GM12801 (cell line): Measurements from ENCODE around the gene FOXP1.

Source experiments
- TF ChIP-seq, protein P1 (sequence below): IDR thresholded peaks from one replicate; pipeline ENCODE4 v1.5.1; 2011; ENCODE audit warnings: control low read depth; ENCODE audit not compliant: insufficient read length; ENCODE audit errors: extremely low read depth

The FOXP1 gene

DNA sequence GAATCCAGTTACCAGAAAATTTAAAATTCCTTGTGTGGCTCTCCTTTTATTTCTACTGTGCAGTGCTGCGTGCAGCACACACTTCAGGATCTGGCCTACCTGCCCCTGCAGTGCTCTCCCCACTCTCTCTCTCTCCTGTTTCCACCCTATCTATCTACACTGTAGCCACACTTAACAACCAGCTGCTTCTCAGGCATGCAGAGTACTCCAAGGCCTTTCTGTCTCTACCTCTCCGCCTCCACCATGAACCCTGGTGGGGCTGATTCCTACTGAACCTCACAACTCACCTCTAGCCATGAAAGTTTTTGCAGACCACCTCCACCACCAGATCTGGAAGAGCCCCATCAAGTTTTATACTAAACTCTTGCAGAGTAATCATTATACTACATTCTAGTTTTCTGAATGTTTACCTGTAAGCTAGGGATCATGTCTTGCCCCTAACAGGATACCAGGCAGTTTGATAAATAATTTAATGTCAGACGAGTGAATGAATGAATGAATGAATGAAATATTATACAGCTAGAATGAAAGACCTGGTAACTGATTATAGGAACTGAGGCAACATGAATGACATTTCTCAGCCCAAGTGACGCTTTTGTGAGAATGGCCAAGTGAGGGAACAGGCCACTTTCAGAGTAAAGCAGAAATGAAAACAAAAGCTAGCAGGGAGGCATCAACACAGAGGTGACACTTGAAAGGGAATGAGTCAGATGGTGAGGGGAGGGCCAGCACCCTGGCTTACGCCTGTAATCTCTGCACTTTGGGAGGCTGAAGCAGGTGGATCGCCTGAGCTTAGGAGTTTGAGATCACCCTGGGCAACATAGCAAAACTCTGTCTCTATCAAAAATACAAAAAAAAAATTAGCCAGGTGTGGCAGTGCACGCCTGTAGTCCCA is 363.5 kb downstream of the FOXP1 start:
- TF ChIP-seq, protein P1, sequence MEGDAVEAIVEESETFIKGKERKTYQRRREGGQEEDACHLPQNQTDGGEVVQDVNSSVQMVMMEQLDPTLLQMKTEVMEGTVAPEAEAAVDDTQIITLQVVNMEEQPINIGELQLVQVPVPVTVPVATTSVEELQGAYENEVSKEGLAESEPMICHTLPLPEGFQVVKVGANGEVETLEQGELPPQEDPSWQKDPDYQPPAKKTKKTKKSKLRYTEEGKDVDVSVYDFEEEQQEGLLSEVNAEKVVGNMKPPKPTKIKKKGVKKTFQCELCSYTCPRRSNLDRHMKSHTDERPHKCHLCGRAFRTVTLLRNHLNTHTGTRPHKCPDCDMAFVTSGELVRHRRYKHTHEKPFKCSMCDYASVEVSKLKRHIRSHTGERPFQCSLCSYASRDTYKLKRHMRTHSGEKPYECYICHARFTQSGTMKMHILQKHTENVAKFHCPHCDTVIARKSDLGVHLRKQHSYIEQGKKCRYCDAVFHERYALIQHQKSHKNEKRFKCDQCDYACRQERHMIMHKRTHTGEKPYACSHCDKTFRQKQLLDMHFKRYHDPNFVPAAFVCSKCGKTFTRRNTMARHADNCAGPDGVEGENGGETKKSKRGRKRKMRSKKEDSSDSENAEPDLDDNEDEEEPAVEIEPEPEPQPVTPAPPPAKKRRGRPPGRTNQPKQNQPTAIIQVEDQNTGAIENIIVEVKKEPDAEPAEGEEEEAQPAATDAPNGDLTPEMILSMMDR = no peak

GRCh38 chr3:71218508-71218907 is 365.0 kb downstream of the FOXP1 start:
- TF ChIP-seq, protein P1 = no peak

GRCh38 chr3:71217640-71218222 is 365.8 kb downstream of the FOXP1 start:
- TF ChIP-seq, protein P1 = no peak

- TF ChIP-seq, protein P1 = no peak
Observed at GRCh38 chr3:71215351-71215750, 368.2 kb downstream of the FOXP1 start.

- TF ChIP-seq, protein P1 = no peak
Observed at GRCh38 chr3:71214797-71215196, 368.7 kb downstream of the FOXP1 start.

GRCh38 chr3:71214016-71214415 is 369.5 kb downstream of the FOXP1 start:
- TF ChIP-seq, protein P1 = no peak

- TF ChIP-seq, protein P1 = no peak
Observed at GRCh38 chr3:71211083-71211482, 372.4 kb downstream of the FOXP1 start.
